Measurements from ENCODE around the gene AOC2.
"Not testable (repeated sequence)": the region's sequence is repeated elsewhere in the genome, so short reads cannot be mapped to it uniquely, and the experiment has no call there.

Gene AOC2

DNA sequence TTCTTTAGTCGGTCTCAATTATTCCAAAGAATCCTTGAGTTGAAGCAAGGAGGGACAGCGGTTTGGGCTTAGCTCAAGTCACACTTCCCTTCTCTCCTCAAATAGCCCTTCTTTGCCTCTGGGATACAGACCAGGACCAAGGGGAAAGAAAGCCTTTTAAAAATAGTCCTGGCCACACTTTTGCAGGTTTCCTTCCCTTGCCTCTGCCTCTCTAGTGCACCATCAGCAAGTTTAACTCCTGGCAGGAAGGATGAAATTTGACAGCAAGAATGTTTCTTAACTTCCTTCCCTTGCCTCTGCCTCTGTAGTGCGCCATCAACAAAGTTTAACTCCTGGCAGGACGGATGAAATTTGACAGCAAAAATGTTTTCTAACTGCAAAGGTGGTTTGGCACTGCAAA is 49.0 kb downstream of the AOC2 start:
- no peaks in the 10 kb centered on the region for H3K36me3 ChIP-seq
- intact Hi-C loops (cut with DNase I; ENCODE audit: low total_unique reads) = no loop called here
- H3K4me1 ChIP-seq = peaks cover 0 to 53% (median 44%) of the 10 kb centered on the region in 4 donors
- peak overlapping the region; percentile 81 to 83 for H3K27ac ChIP-seq
- no peaks in the 10 kb centered on the region for H3K27me3 ChIP-seq
- no peak overlapping the region for H3K4me3 ChIP-seq
- TF ChIP-seq, protein P1, sequence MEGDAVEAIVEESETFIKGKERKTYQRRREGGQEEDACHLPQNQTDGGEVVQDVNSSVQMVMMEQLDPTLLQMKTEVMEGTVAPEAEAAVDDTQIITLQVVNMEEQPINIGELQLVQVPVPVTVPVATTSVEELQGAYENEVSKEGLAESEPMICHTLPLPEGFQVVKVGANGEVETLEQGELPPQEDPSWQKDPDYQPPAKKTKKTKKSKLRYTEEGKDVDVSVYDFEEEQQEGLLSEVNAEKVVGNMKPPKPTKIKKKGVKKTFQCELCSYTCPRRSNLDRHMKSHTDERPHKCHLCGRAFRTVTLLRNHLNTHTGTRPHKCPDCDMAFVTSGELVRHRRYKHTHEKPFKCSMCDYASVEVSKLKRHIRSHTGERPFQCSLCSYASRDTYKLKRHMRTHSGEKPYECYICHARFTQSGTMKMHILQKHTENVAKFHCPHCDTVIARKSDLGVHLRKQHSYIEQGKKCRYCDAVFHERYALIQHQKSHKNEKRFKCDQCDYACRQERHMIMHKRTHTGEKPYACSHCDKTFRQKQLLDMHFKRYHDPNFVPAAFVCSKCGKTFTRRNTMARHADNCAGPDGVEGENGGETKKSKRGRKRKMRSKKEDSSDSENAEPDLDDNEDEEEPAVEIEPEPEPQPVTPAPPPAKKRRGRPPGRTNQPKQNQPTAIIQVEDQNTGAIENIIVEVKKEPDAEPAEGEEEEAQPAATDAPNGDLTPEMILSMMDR (IDR thresholded peaks at IDR 0.05) = no peak
- no peak for DNase-seq
- H3K9me3 ChIP-seq = no peaks in the 10 kb centered on the region

DNA sequence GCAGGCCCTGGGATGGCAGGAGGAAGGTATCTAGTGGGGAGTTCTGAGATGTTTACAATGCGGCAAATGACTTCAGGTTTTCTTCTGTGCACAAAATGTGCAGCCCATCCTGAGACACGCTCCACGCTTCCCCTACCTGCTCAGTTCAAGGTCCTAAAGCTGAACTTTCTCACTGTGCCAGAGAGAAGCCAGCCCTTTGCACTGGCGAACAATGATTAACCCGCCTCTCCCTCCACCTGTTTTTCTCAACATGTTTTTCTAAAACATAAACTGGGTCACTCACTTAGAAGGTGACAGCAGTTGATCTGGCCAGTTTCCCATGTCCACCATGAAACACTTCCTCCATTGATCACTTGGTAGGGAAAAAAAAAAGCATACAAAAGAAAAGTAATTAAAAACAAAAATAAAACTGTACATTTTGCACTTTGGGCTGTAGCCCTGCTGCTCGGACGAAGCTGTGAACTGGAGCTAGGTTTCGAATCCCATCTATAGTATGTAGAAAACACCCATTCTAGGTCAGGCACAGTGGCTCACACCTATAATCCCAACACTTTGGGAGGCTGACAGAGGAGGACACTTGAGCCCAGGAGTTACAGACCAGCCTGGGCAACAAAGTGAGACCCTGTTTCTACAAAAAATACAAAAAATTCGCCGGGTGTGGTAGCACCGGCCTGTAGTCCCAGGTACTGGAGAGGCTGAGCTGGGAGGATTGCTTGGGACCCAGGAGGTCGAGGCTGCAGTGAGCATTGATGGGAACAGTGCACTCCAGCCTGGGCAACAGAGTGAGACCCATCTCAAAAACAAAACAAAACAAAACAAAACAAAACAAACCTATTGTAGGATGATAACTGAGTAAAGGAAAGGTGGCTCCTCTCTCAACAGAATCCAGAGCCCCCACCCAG is 50.2 kb downstream of the AOC2 start:
- intact Hi-C loops (cut with DNase I; ENCODE audit: low total_unique reads) = no loop called here
- H3K36me3 ChIP-seq = no peaks in the 10 kb centered on the region
- no peak for DNase-seq
- TF ChIP-seq, protein P1 (IDR thresholded peaks at IDR 0.05) = no peak
- no peaks in the 10 kb centered on the region for H3K9me3 ChIP-seq
- H3K4me1 ChIP-seq = peaks cover 0 to 53% (median 44%) of the 10 kb centered on the region in 4 donors
- H3K27me3 ChIP-seq = no peaks in the 10 kb centered on the region
- peak overlapping the region in 1 of 2 donors; percentile 5 for H3K4me3 ChIP-seq
- H3K27ac ChIP-seq = peak overlapping the region; percentile 81 to 83

DNA sequence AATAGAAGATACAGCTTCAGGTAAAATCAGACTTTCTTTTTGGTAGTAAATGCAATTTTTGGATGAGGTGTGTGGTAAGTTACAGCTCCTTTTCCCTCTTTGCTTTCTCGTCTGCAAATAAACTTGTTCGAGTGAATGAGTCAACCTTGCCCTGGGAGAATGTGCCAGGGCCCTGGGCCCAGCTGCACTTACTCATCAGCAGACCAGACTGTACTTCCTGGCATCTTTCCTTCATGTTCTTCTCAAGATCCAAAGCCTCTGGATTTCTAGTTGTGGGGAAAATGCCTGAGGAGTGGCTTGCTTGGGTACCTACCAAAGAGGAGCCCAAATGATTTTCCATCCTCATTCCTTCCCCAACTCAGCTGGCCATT is 50.8 kb downstream of the AOC2 start:
- peak overlapping the region in 1 of 2 donors; percentile 5 for H3K4me3 ChIP-seq
- DNase-seq = peak; percentile 86 to 92
- H3K9me3 ChIP-seq = no peaks in the 10 kb centered on the region
- TF ChIP-seq, protein P1 (IDR thresholded peaks at IDR 0.05) = no peak
- no peaks in the 10 kb centered on the region for H3K27me3 ChIP-seq
- no peaks in the 10 kb centered on the region for H3K36me3 ChIP-seq
- peaks cover 0 to 53% (median 44%) of the 10 kb centered on the region in 4 donors for H3K4me1 ChIP-seq
- intact Hi-C loops (cut with DNase I; ENCODE audit: low total_unique reads) = no loop called here
- H3K27ac ChIP-seq = peak overlapping the region; percentile 81 to 83

DNA sequence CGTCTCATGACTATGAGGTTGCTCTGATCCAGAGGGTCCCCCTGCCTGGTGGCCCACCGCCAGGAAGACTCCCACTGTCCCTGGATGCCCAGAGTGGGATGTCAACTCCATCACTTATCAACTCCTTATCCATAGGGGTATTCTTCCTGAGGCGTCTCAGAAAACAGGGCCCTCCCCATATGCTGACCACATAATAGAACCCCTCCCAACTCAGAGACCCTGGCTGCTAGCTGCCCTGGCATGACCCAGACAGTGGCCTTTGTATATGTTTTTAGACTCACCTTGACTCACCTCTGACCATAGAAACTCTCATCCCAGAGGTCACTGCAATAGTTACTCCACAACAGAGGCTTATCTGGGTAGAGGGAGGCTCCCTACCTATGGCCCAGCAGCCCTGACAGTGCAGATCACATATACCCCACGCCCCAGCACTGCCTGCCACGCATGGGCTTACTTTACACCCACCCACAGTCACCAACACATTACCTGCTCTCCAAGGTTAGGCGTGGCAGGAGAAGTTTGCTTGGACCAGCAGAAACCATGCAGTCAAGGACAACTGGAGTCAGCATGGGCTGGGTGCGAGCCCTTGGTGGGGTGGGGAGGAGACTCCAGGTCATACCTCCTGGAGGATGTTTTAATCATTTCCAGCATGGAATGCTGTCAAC is 53.9 kb downstream of the AOC2 start:
- intact Hi-C loops (cut with DNase I; ENCODE audit: low total_unique reads) = no loop called here

DNA sequence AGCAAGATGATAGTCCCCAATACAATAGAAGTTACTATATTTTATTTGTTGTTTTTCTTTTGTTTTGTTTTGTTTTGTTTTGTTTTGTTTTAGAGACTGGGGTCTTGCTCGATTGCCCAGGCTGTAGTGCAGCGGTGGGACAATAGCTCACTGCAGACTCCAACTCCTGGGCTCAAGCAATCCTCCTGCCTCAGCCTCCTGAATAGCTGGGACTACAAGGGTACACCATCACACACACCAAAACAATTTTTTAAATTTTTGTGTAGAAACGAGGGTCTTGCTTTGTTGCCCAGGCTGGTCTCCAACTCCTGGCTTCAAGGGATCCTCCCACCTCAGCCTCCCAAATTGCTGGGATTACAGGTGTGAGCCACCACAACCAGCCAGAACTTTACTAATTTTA is 55.6 kb downstream of the AOC2 start:
- not testable (repeated sequence) for DNase-seq

More for the DNA sequence above, 53.9 kb downstream of the AOC2 start:
- Histone ChIP-seq H3K36me3 (no peaks in the 10 kb centered on the region), H3K27ac (no peak overlapping the region), H3K4me3 (no peak overlapping the region), H3K4me1 (peaks cover 0 to 26% (median 21%) of the 10 kb centered on the region in 4 donors), H3K27me3 (no peaks in the 10 kb centered on the region), H3K9me3 (no peaks in the 10 kb centered on the region)
- TF ChIP-seq, protein P1 (IDR thresholded peaks at IDR 0.05) = no peak
- no peak for DNase-seq

More for the DNA sequence above, 55.6 kb downstream of the AOC2 start:
- H3K36me3 ChIP-seq; H3K4me1 ChIP-seq; intact Hi-C loops (cut with DNase I; ENCODE audit: low total_unique reads); H3K4me3 ChIP-seq; H3K27me3 ChIP-seq; H3K9me3 ChIP-seq; H3K27ac ChIP-seq: not testable (repeated sequence)
